Stomach (tissue), 4 donors: ENCODE data around the gene RABGAP1L.

Experiments
- CTCF ChIP-seq, 7 experiments: fragments of 450-650 bp in 4 of 7; fragments of 200-600 bp in 3 of 7; sonication (generic) in 3 of 7; IDR thresholded peaks; one replicate each; pipeline ENCODE4 v1.5.1; 2016 to 2019; ENCODE audit warnings: antibody characterized with exemption in 7 of 7, control low read depth in 2 of 7, mild to moderate bottlenecking in 1 of 7
- EP300 ChIP-seq: sonication (generic); formaldehyde crosslinking; IDR thresholded peaks from one replicate; pipeline ENCODE4 v1.6.1; 2017; ENCODE audit warnings: antibody characterized with exemption
- POLR2A ChIP-seq, 4 donors: fragments of 450-650 bp; IDR thresholded peaks; one replicate each; pipeline ENCODE4 v1.6.1; 2016; ENCODE audit warnings: antibody characterized with exemption in 4 of 4, control low read depth in 2 of 4, mild to moderate bottlenecking in 1 of 4, moderate library complexity in 1 of 4
- POLR2AphosphoS5 ChIP-seq, 3 donors: sonication (generic); formaldehyde crosslinking; IDR thresholded peaks; one replicate each; pipeline ENCODE4 v1.6.1; 2016; ENCODE audit warnings: antibody characterized with exemption in 3 of 3

GRCh38 chr1:174998569-174999215 is 839.4 kb downstream of the RABGAP1L start:
- TF ChIP-seq CTCF (IDR thresholded peaks at IDR 0.05) (peak in 5 of 7 experiments; percentile 68 to 89 (median 82)), POLR2AphosphoS5 (IDR thresholded peaks at IDR 0.05) (peak in 1 of 3 donors; percentile 39), POLR2A (IDR thresholded peaks at IDR 0.05) (no peak), EP300 (no peak)
